Heart right ventricle (tissue), 16 donors: ENCODE measurements around the gene ALAD. TPM values are rescaled to one million over a fixed set of nuclear protein-coding genes. Genes with fewer than 3 reads are reported as not detected.

ENCODE experiments used
- ATAC-seq, 8 donors: fragments of 200-7000 bp; cut with Tn5 transposase; one replicate each; pipeline ENCODE4 v1.9.1; 2020; ENCODE audit warnings: mild to moderate bottlenecking in 8 of 8, moderate library complexity in 8 of 8, moderate number of reproducible peaks in 1 of 8
- DNase-seq, 2 donors: peaks; one replicate each; pipeline ENCODE4 v3.0.0-alpha.2; 2020
- H3K27ac ChIP-seq, 10 donors: fragments of 200-600 bp; sonication (generic) in 2 of 10; one replicate each; pipeline versions ENCODE4 v1.5.0 to v1.8.0; 2020 to 2022; ENCODE audit warnings: mild to moderate bottlenecking in 3 of 10
- H3K27me3 ChIP-seq, 7 donors: fragments of 200-600 bp; one replicate each; pipeline ENCODE4 v1.8.0; 2021 to 2022; ENCODE audit warnings: mild to moderate bottlenecking in 2 of 7
- H3K36me3 ChIP-seq, 9 donors: fragments of 200-600 bp; sonication (generic) in 1 of 9; one replicate each; pipeline versions ENCODE4 v1.5.0 to v1.8.0; 2020 to 2022; ENCODE audit warnings: mild to moderate bottlenecking in 2 of 9
- H3K4me1 ChIP-seq, 9 donors: fragments of 200-600 bp; sonication (generic) in 1 of 9; one replicate each; pipeline versions ENCODE4 v1.5.0 to v1.8.0; 2020 to 2022; ENCODE audit warnings: mild to moderate bottlenecking in 4 of 9
- H3K4me3 ChIP-seq, 10 donors: fragments of 200-600 bp; sonication (generic) in 2 of 10; one replicate each; pipeline versions ENCODE4 v1.5.0 to v1.8.0; 2020 to 2022; ENCODE audit warnings: mild to moderate bottlenecking in 7 of 10, moderate library complexity in 2 of 10
- H3K9me3 ChIP-seq, 11 donors: fragments of 200-600 bp in 10 of 11; sonication (generic) in 2 of 11; one replicate each; pipeline versions ENCODE4 v1.5.0 to v1.8.0; 2013 to 2022; ENCODE audit warnings: mild to moderate bottlenecking in 2 of 11, control low read depth in 1 of 11, moderate library complexity in 1 of 11
- CTCF ChIP-seq, 9 donors: fragments of 200-600 bp; sonication (generic) in 2 of 9; IDR thresholded peaks; one replicate each; pipeline versions ENCODE4 v1.5.0 to v1.8.0; 2021 to 2022; ENCODE audit warnings: antibody characterized with exemption in 9 of 9, mild to moderate bottlenecking in 5 of 9, moderate library complexity in 1 of 9
- WGBS, 2 donors: extraction: QIAGEN DNeasy Blood & Tissue Kit; methylation state at CpG; one replicate each; pipeline ENCODE4 v1.1.7; 2013; ENCODE audit warnings: inconsistent platforms in 1 of 2; 5-methylcytosine and 5-hydroxymethylcytosine counted together
- intact Hi-C, 10 donors: fragments of 100-400 bp; cut with DNase I; formaldehyde crosslinking; loops; one replicate each; pipeline versions ENCODE4 v1.11.1 to v1.14.2; 2022
- polyA plus RNA-seq, 2 donors: library from polyadenylated mRNA; stranded (reverse); fragments of 200-250 nt; gene quantifications; one replicate each; pipeline ENCODE4 v1.2.3, GENCODE V29; 2013
- total RNA-seq, 10 donors: library from RNA; stranded (reverse); fragmentation: NEBNext Ultra II Directional in 3 of 10; extraction: Animal tissue kit (Norgen Biotek cat#: 25700) in 3 of 10; gene quantifications; one replicate each; pipeline versions ENCODE4 v1.2.1 to v1.2.4, GENCODE V29; 2021 to 2023
- donor health status: Arrhythmogenic right ventricular cardiomyopathy.
- donor health status: ischemic (EF 13 %, LVEDD 7.1; RV severe dilation, severe dysfunction).
- donor health status: healthy with polysubstance abuse.
- donor health status: DM: no; HTN: yes; CAD: no.
- donor health status: DM: no; HTN: no; CAD: no.
- donor health status: ischemic (EF 25% LVEDD 6.9; RV normal size, moderate dysfunction).
- donor health status: ischemic (EF 25% LVEDD 5.7; RV mildly dilated, moderate dysfunction).
- donor health status: healthy.
- donor health status: DM: yes; HTN: yes; CAD: no.
- donor health status: Ischemic cardiomyopathy.
- donor health status: ischemic (EF 35%, LVEDD 5.7; RV mildly dilated, moderate dysfunction).
- donor health status: nonischemic (EF 11% LVEDD 7.7; RV severe dilation, severe dysfunction).
- donor health status: DM: yes; HTN: yes; CAD: no.
- donor health status: PGD.
- donor health status: ischemic (EF 29% LVEDD 5.4; RV normal size, mild dysfunction).
- donor health status: nonischemic (EF 23%, LVEDD 6.1; RV moderate dilation, normal function).

Gene ALAD
- total and polyA plus RNA-seq, 12 donors, result 48.4 to 239 (median 93.2) TPM

- H3K9me3 ChIP-seq, result no peaks in the 10 kb centered on the region
- no peak overlapping the region for H3K4me3 ChIP-seq
- H3K27me3 ChIP-seq, result no peaks in the 10 kb centered on the region
- no peak for TF ChIP-seq CTCF (IDR thresholded peaks at IDR 0.05)
- no peak overlapping the region for H3K27ac ChIP-seq
- H3K4me1 ChIP-seq, result peaks cover 0 to 5% (median 0%) of the 10 kb centered on the region in 9 donors
- intact Hi-C loops, result loop anchor here in 2 of 10 donors (5.0 to 10.0 kb wide), 2 partner anchors 38 to 65 kb away; no protein-coding TSS in a partner anchor
- no peaks in the 10 kb centered on the region for H3K36me3 ChIP-seq
- DNase-seq, result no peak
- ATAC-seq, result peak in 6 of 8 donors; percentile 37 to 73 (median 60)
- 72 to 86% methylated on average over 1 of the region's 1 CpG for WGBS, 2 donors
Observed at GRCh38 chr9:113359385-113359784, 41.7 kb downstream of the ALAD start.

- Histone ChIP-seq H3K4me1 (peaks cover 0 to 5% (median 0%) of the 10 kb centered on the region in 9 donors), H3K27ac (no peak overlapping the region), H3K4me3 (no peak overlapping the region), H3K27me3 (peaks cover 0 to 15% (median 9%) of the 10 kb centered on the region in 7 donors), H3K9me3 (no peaks in the 10 kb centered on the region), H3K36me3 (no peaks in the 10 kb centered on the region)
- intact Hi-C loops, result loop anchor here in 2 of 10 donors (5.0 to 10.0 kb wide), 2 partner anchors 41 to 62 kb away; no protein-coding TSS in a partner anchor
- ATAC-seq (no peak), DNase-seq (no peak)
- 63 to 68% methylated on average over 7 of the region's 7 CpGs for WGBS, 2 donors
- TF ChIP-seq CTCF (IDR thresholded peaks at IDR 0.05), result no peak
Observed at GRCh38 chr9:113356686-113357292, 44.3 kb downstream of the ALAD start.

GRCh38 chr9:113355040-113355596, 46.0 kb downstream of the ALAD start:
- no peaks in the 10 kb centered on the region for H3K36me3 ChIP-seq
- no peak for ATAC-seq
- peak in 1 of 9 donors; percentile 6 for TF ChIP-seq CTCF (IDR thresholded peaks at IDR 0.05)
- H3K4me1 ChIP-seq, result peaks cover 0 to 13% (median 0%) of the 10 kb centered on the region in 9 donors
- intact Hi-C loops, result loop anchor here in 2 of 10 donors (5.0 to 10.0 kb wide), 2 partner anchors 42 to 60 kb away; no protein-coding TSS in a partner anchor
- H3K27ac ChIP-seq, result no peak overlapping the region
- no peaks in the 10 kb centered on the region for H3K9me3 ChIP-seq
- H3K27me3 ChIP-seq, result peaks cover 0 to 28% (median 23%) of the 10 kb centered on the region in 7 donors
- DNase-seq, result no peak
- 90 to 92% methylated on average over 4 of the region's 4 CpGs for WGBS, 2 donors
- no peak overlapping the region for H3K4me3 ChIP-seq

- Histone ChIP-seq H3K27ac (no peak overlapping the region), H3K9me3 (no peaks in the 10 kb centered on the region), H3K27me3 (peaks cover 0 to 34% (median 28%) of the 10 kb centered on the region in 7 donors), H3K4me3 (no peak overlapping the region), H3K4me1 (peaks cover 0 to 18% (median 5%) of the 10 kb centered on the region in 9 donors), H3K36me3 (no peaks in the 10 kb centered on the region)
- ATAC-seq (no peak), DNase-seq (no peak)
- intact Hi-C loops, result loop anchor here in 1 of 10 donors (10.0 kb wide), 1 partner anchor 58 kb away; no protein-coding TSS in a partner anchor
- TF ChIP-seq CTCF (IDR thresholded peaks at IDR 0.05), result no peak
- 71 to 76% methylated on average over 1 of the region's 1 CpG for WGBS, 2 donors
Observed at GRCh38 chr9:113352411-113352810, 48.7 kb downstream of the ALAD start.
